SJSA1 (cell line): ENCODE measurements around the gene IGLL5. TPM values are rescaled to one million over a fixed set of nuclear protein-coding genes. Genes with fewer than 3 reads are reported as not detected.
"Not testable (repeated sequence)": the region's sequence is repeated elsewhere in the genome, so short reads cannot be mapped to it uniquely, and the experiment has no call there.

ENCODE experiments used
- DNase-seq, 2 experiments: peaks; one replicate each; pipeline ENCODE4 v3.0.0-alpha.2; 2015 to 2020; ENCODE audit warnings: low spot score in 2 of 2, low read depth in 1 of 2
- H3K27ac ChIP-seq: fragments of 250-450 bp; sonication (Bioruptor Pico); 2 replicates; pipeline ENCODE4 v1.5.1; 2020; ENCODE audit warnings: mild to moderate bottlenecking, moderate library complexity
- H3K27me3 ChIP-seq: fragments of 250-450 bp; sonication (Bioruptor Pico); replicated peaks from 2 replicates; pipeline ENCODE4 v1.5.1; 2020; ENCODE audit warnings: mild to moderate bottlenecking, moderate library complexity
- H3K36me3 ChIP-seq: fragments of 250-450 bp; sonication (Bioruptor Pico); 2 replicates; pipeline ENCODE4 v1.5.1; 2020; ENCODE audit warnings: mild to moderate bottlenecking
- H3K4me1 ChIP-seq: fragments of 250-450 bp; sonication (Bioruptor Pico); replicated peaks from 2 replicates; pipeline ENCODE4 v1.6.1; 2021; ENCODE audit warnings: mild to moderate bottlenecking
- H3K4me3 ChIP-seq: fragments of 250-450 bp; sonication (Bioruptor Pico); 2 replicates; pipeline ENCODE4 v1.5.1; 2020; ENCODE audit warnings: mild to moderate bottlenecking
- H3K9me3 ChIP-seq: fragments of 250-450 bp; sonication (Bioruptor Pico); replicated peaks from 2 replicates; pipeline ENCODE4 v1.5.1; 2020; ENCODE audit warnings: mild to moderate bottlenecking
- total RNA-seq: library from RNA; depleted of rRNA; stranded (reverse); fragments of >200 nt; shearing (Covaris generic); gene quantifications from 2 replicates; pipeline ENCODE4 v1.2.3, GENCODE V29; 2014

The IGLL5 gene
- total RNA-seq, 1 experiment from 2014 or later = not detected

GRCh38 chr22:22913989-22914388, 26.4 kb downstream of the IGLL5 start:
- Histone ChIP-seq H3K4me1 (no peaks in the 10 kb centered on the region), H3K9me3 (no peaks in the 10 kb centered on the region), H3K4me3 (no peak overlapping the region), H3K36me3 (no peaks in the 10 kb centered on the region), H3K27me3 (no peaks in the 10 kb centered on the region), H3K27ac (no peak overlapping the region)
- DNase-seq = no peak

DNA sequence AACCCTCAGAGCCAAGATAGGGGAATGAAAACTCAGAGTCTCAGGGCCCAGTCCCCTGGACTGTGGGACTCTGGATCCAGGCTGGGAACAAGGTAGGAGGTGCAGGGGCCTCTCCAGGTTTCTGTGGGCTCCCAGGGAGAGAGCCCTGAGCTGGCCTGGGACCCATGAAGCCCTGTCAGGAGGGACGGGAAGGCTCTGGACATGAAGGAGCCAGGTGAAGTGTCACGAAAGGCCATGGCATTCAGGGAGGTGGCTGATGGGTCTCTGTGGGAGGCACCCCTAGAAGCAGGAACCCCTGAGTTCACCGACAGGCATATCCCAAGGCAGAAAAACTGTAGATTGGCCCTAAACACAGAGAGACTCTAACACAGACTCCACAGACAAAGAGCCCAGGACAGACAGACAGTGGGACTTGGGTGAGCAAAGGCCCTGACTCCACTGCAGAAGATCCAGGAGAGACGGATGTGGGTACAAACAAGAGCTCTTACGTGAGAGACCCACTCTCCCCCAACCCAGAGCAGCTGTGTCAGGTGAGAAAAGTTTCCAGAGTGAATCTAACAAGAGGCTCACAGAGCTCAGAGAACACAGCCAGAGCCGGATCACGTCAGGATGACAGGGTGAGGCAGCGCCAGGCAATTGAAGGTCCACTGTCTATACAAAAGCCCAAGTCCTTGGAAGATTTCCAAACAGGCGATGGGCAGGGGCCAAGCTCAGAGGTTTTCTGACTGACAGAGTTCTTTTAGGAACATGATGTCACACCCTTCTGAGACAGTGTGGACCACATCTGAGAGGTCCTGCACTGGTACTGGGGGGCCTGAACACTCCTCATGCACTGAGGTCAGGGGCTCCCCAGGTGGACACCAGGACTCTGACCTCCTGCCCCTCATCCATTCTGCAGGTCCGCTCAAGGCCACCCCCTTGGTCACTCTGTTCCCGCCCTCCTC, 27.4 kb downstream of the IGLL5 start:
- H3K27ac ChIP-seq = no peak overlapping the region
- no peaks in the 10 kb centered on the region for H3K27me3 ChIP-seq
- no peaks in the 10 kb centered on the region for H3K9me3 ChIP-seq
- no peaks in the 10 kb centered on the region for H3K4me1 ChIP-seq
- H3K36me3 ChIP-seq = no peaks in the 10 kb centered on the region
- no peak for DNase-seq
- no peak overlapping the region for H3K4me3 ChIP-seq

- DNase-seq = no peak
Measured at GRCh38 chr22:22915670-22916035, 28.0 kb downstream of the IGLL5 start.

DNA sequence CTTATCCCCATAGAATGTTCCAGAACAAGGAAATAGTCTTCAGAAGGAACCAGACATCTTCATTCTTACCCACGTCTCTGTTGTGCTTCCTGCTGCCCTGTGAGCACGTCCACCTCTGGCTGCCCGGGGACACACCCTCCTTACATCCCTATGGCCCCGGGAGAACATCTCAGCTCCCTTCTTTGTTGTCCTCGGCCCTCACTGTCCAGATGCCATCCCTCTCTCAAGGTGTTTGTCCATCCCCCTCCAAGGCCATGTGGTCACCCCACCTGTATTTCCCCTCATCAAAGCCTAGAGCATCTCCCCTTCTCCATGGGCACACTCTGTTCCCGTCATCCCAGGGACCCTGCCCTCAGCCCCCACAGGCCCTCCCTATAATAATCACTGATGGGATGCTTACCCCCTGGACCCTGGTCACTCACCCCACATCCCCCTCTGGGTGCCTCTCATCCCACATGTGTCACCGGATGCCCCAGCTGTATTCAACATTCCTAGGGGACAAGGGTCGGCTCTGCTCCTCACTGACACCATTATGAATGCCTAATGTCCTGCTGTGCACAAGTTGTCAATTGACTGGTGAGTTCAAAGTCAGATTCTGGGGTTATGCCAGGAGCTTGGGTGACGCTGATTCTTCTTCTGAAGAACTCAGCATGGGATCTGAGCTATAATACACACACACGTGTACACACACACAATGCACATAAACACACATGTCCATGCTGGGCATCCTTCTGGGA, 28.8 kb downstream of the IGLL5 start:
- Histone ChIP-seq H3K36me3 (no peaks in the 10 kb centered on the region), H3K4me1 (no peaks in the 10 kb centered on the region), H3K27ac (no peak overlapping the region), H3K9me3 (no peaks in the 10 kb centered on the region), H3K4me3 (no peak overlapping the region), H3K27me3 (no peaks in the 10 kb centered on the region)
- DNase-seq = no peak

More at GRCh38 chr22:22915670-22916035, 28.0 kb downstream of the IGLL5 start:
- H3K9me3 ChIP-seq = no peaks in the 10 kb centered on the region
- no peak overlapping the region for H3K27ac ChIP-seq
- no peaks in the 10 kb centered on the region for H3K4me1 ChIP-seq
- H3K36me3 ChIP-seq = no peaks in the 10 kb centered on the region
- no peak overlapping the region for H3K4me3 ChIP-seq
- H3K27me3 ChIP-seq = no peaks in the 10 kb centered on the region

DNA sequence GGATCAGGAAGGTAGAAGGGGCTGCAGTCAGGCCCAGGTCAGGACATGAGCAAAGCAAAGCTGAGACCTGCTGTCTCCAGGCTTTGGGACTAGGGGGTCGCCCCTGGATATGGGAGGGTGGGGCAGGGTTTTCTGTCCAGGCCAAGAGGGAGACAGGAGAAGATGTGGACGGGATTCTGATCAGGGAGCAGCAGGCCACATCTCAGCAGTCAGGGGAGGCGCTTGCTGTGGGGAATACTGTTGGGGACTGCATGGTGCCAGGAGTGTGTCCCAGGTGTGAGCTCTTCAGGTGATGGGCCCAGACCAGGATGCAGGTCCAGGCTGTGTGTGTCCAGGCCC, 29.3 kb downstream of the IGLL5 start:
- Histone ChIP-seq H3K36me3 (no peaks in the 10 kb centered on the region), H3K4me3 (no peak overlapping the region), H3K27ac (no peak overlapping the region), H3K4me1 (no peaks in the 10 kb centered on the region), H3K27me3 (no peaks in the 10 kb centered on the region), H3K9me3 (no peaks in the 10 kb centered on the region)
- no peak for DNase-seq

DNA sequence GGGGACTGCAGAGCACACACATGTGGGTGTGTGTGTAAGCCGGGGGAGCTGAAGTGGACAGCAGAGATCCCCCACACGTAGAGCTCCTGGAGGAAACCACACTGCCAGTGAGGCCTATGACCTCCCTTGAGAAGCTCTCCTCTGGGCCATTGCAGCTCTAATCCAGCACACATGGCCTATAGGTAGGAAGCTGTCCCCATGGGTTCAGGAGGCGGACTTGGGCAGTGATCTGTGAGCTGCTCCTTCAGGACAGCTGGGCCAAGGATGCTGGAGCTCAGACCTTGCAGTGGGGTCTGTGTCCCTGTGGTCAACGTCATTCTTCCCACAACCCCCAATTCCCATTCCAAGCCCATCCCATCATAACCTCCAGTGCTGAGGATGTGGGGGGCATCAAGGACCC, 29.8 kb downstream of the IGLL5 start:
- Histone ChIP-seq H3K27ac (no peak overlapping the region), H3K4me1 (no peaks in the 10 kb centered on the region), H3K36me3 (no peaks in the 10 kb centered on the region), H3K9me3 (no peaks in the 10 kb centered on the region), H3K27me3 (no peaks in the 10 kb centered on the region), H3K4me3 (no peak overlapping the region)
- no peak for DNase-seq

DNA sequence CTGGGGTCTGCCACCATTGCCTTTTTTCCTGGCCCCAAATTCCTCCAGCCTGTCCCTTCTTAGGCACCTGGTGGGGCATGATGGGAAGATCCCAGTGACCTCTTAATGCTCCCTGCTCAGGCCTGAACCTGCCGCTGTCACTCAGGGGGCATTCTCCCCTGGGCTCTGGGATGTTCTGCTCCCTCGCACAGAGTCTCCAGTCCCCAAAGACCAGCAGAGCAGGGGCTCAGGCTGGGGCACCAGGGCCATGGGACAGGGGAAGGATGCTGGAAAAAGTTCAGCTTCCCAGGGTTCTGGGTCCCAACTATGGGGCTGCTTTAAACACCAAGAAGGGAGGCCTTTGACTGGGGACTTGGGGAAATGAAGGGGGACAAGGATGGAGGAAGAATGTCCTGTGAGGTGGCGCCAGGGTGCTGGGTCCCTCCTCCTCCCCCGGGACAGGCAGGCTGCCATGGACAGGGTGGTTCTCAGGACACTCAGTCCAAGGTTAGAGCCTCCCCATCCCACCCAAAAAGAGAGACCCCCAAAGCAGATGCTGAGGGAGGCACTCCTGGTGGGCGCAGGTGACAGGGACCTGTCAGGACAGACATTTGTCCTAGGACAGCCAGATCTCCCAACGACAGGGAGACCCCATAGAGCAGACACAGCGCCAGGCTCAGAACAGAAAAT, 30.8 kb downstream of the IGLL5 start:
- H3K27me3 ChIP-seq = no peaks in the 10 kb centered on the region

GRCh38 chr22:22919041-22919440, 31.4 kb downstream of the IGLL5 start:
- Histone ChIP-seq H3K4me3 (no peak overlapping the region), H3K27ac (no peak overlapping the region), H3K27me3 (no peaks in the 10 kb centered on the region), H3K36me3 (no peaks in the 10 kb centered on the region), H3K4me1 (no peaks in the 10 kb centered on the region), H3K9me3 (no peaks in the 10 kb centered on the region)
- no peak for DNase-seq

More for the DNA sequence above, 30.8 kb downstream of the IGLL5 start:
- Histone ChIP-seq H3K4me3 (no peak overlapping the region), H3K36me3 (no peaks in the 10 kb centered on the region), H3K4me1 (no peaks in the 10 kb centered on the region), H3K9me3 (no peaks in the 10 kb centered on the region), H3K27ac (no peak overlapping the region)
- no peak for DNase-seq

DNA sequence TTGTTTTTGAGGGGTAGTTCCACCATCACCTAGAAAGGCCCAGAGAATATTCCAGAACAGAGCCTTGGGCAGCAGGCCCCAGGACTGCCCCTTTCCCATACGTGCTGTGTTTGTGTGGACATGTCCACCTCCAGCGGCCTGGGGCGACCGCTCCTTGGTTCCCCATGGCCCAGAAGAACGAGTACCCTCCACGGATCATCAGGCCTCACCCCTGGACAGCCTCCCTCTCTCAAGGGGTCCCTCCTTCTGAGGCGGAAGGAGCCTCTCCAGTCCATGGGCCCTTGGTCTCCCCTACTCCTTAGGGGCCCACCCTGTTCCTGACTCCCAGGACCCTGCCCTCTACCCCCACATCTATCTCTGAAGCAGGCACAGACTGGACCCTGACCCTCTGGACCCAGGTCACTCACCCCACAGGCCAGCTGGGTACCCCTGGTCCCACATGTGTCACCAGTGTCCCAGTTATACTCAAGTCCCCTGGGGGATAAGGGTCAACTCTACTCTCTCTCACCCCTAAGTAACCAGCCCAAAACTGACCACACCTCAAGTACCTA, 32.6 kb downstream of the IGLL5 start:
- Histone ChIP-seq H3K9me3 (no peaks in the 10 kb centered on the region), H3K36me3 (no peaks in the 10 kb centered on the region), H3K4me1 (no peaks in the 10 kb centered on the region), H3K27me3 (no peaks in the 10 kb centered on the region), H3K4me3 (no peak overlapping the region), H3K27ac (no peak overlapping the region)
- DNase-seq = no peak

GRCh38 chr22:22920910-22921550, 33.4 kb downstream of the IGLL5 start:
- no peak for DNase-seq
- H3K4me3 ChIP-seq = no peak overlapping the region
- no peaks in the 10 kb centered on the region for H3K36me3 ChIP-seq
- no peaks in the 10 kb centered on the region for H3K4me1 ChIP-seq
- no peak overlapping the region for H3K27ac ChIP-seq
- no peaks in the 10 kb centered on the region for H3K9me3 ChIP-seq
- no peaks in the 10 kb centered on the region for H3K27me3 ChIP-seq

DNA sequence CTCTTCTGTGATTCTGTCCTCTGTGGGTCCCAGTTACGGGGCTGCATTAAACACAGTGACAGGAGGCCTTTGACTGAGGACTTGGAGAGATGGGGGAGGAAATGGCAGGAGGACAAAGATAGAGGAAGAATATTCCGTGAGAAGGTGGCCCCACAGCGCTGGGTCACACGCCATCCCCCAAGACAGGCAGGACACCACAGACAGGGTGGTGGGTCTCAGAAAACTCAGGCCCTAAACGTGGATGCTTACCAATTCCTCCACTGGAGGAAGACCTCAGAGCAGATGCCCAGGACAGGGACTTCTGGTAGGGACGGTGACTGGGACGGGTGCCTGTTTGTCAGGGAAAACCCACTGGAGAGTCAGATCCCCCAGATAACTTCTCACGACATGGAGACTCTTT, 34.0 kb downstream of the IGLL5 start:
- no peaks in the 10 kb centered on the region for H3K36me3 ChIP-seq
- no peak overlapping the region for H3K4me3 ChIP-seq
- no peaks in the 10 kb centered on the region for H3K9me3 ChIP-seq
- 0 out of 2 replicates have a peak, but pooled peaks cover under 1% of the 10 kb centered on the region for H3K4me1 ChIP-seq
- no peaks in the 10 kb centered on the region for H3K27me3 ChIP-seq
- H3K27ac ChIP-seq = no peak overlapping the region
- DNase-seq = no peak

- not testable (repeated sequence) for H3K36me3 ChIP-seq, H3K4me1 ChIP-seq, DNase-seq, H3K9me3 ChIP-seq, H3K27me3 ChIP-seq, H3K27ac ChIP-seq, H3K4me3 ChIP-seq
Measured at GRCh38 chr22:22922092-22922953, 34.7 kb downstream of the IGLL5 start.

- H3K36me3 ChIP-seq = no peaks in the 10 kb centered on the region
Measured at GRCh38 chr22:22922954-22923319, 35.3 kb downstream of the IGLL5 start.

More at GRCh38 chr22:22922954-22923319, 35.3 kb downstream of the IGLL5 start:
- H3K4me3 ChIP-seq = no peak overlapping the region
- DNase-seq = no peak
- H3K27ac ChIP-seq = no peak overlapping the region
- H3K9me3 ChIP-seq = no peaks in the 10 kb centered on the region
- H3K27me3 ChIP-seq = no peaks in the 10 kb centered on the region
- peaks cover 12% of the 10 kb centered on the region for H3K4me1 ChIP-seq
